GM19372 (cell line): Measurements from ENCODE around the gene HIVEP3.

Source experiments
- ATAC-seq: cut with Tn5 transposase; IDR thresholded peaks from one replicate; pipeline ENCODE4 v1.9.1; 2021; ENCODE audit warnings: mild to moderate bottlenecking, low read depth, moderate library complexity; ENCODE audit not compliant: unreplicated experiment

Gene HIVEP3

DNA sequence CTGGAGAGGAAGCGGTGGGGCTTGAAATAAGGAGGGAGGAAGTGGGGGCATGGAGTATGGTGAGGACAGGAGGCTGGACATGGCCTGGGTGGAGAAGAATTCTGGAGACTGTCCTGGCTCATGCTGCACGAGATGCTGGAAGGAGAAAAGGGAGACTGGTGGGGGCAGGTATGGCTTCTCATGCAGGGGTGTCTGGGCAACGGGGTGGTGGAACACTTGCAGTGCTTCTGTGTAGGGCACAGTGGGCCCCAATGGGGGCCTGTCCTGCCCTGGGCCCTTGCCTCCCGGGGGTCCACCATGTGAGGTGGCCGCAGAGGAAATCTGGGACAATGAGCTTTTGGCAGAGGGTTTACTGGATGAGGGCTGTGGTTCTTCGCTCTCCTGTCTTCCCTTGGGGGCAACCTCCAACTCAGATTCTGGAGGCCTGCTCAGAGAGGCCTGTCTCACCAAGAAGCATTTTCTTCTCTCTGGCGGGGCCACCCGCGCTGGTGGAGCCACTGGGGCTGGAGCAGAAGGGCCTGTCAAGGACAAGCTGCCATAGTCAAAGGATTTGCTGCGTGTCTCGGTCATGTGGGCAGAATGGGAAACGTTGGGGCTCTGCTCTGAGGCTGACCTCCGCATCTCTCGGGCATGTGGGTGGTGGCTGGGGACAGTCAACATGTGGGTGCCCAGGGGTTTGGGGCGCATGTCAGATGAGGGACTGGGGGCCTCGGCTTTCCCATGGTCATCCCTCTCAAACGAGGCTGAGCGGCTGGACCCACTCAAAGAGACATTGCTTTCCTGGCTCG is 337.3 kb downstream of the HIVEP3 start:
- ATAC-seq, result no peak

DNA sequence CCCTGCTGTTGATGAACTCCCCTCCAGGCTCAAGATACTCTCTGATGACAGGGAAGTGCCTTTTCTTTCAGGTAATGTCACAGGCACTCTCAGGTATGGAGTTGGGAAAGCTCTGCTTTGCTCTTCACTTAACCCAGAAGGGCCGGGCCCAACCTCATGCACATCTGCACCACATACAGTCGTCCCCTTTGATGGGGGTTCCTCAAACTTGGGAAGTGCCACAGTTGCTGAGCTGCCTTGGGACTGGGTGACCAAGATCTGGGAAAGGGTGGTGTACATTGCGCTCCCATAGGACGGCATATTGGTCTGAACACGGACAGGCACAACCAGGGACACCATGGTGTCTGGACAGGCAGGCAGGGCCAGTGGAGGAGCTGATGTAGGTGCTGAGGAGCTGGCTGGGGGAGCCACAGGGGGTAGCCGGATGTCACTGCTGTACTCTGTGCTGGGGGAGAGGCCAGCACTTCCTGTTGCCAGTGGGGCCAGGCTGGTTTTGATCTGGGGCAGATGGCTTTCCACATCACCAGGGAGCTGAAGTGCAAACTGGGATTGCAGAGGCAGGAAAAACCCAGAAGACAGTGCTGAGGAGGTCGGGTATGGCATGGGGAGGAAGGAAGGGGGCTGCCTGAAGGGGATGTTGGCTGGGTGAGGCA is 338.1 kb downstream of the HIVEP3 start:
- no peak for ATAC-seq

- no peak for ATAC-seq
Observed at GRCh38 chr1:41580021-41580420, 338.7 kb downstream of the HIVEP3 start.

DNA sequence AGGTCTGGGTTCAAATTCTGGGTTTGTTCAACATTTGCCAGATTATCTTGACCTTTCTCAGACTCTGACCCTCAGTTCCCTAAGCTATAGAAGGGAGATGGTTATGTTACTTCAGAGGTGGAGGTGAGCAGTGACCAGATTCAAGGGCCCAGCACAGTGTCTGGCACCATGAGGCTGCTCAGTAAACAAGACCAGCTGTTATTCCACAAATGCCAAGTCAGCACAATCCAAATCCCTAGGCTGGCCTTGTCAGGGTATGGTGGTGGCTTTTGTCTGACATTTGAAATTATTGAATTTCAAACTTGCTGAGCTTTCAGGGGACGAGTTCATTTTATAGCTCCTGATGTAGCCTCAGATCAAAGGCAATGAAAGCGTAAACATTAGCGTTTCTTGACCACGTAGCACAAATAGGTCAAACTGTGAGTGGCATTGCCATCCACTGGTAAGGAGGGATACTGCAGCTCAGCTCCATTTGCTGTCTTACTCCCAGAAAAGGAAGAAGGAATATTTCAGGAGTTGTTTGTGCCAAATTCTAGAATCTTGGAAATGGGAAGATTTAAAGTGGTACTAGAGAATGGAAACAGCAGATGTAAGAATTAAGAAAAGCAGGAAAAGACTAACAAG is 339.9 kb downstream of the HIVEP3 start:
- no peak for ATAC-seq

DNA sequence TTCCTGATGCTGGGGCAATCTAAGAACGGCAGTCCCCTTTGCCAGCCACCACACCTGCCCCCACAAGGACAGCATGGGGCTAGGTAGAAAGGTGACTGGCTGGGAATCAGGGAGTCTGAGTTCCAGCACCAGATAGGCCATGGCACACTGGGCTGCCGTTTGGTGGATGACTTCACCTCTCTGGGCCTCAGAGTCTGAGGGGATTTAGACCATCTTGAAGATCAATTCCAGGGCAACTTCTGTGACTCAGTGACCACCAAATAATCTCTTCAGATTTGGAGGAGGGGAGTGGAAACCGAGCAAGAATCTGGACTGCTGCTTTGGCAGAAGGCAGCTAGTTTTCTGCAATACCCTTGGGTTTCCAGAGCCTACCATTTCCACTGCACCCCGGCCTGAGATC is 342.1 kb downstream of the HIVEP3 start:
- no peak for ATAC-seq

- no peak for ATAC-seq
Observed at GRCh38 chr1:41576206-41576605, 342.5 kb downstream of the HIVEP3 start.

- ATAC-seq, result no peak
Observed at GRCh38 chr1:41574842-41575241, 343.9 kb downstream of the HIVEP3 start.

DNA sequence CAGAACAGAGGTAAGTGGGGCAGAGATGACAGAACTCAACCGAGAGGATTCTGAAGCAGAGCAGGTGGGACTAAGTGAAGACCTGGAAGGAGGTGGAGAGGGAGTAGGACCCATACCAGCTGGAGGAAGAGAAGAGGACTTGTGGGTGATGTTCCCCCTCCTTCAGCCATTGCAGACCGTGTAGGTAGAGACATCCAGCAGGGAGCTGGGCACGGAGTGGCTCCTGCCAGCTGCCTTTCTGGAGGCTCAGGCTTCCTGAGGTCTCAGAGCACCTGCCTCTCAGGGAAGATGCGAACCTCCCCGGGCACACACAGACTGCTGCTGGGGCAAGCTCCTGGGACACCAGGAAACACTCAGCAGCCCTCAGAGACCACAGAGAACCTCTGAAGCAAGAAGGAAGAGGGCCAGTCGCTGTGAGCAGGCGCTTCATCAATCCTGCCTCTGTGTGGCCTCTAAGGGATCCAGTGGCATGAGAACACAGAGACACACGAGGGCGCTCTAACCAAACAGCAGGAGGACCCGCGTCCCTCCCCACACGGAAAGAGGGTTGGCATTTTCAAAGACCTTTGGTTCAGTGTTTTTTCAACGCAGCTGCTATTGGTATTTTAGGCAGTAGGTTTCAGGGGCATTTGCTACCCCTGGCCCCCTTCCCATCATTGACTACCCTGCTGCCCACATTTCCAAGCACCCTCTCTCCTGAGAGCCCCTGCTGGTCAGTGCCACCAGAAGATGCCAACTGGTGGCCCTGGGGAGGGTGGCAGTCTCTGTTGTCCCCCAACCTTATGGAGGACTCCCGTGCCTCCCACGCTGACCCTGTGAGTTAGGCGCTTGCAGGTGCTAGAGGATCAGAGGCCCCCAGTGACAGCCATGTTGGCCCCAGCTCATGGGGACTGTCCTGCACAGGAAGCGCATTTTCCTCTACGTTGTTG is 344.7 kb downstream of the HIVEP3 start:
- ATAC-seq, result no peak

DNA sequence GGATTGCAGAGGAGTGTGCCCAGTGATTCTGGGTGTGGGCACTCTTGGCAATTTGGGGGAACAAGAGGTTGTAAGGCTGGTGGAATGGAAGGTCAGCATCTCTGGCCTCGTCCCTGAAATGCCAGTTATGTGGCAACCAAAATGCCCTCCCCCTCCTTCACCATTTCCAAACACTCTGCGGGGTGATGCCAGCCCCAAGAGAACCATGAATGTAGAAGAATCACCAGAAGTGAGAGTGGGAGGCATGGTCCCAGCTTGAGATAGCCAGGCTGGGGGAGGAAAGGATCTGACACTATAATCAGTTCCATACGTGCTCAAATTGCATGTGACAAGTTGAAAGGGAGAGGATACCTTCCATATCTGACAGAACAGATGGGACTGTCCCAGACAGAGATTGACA is 345.5 kb downstream of the HIVEP3 start:
- ATAC-seq, result no peak

- no peak for ATAC-seq
Observed at GRCh38 chr1:41572224-41572623, 346.5 kb downstream of the HIVEP3 start.

DNA sequence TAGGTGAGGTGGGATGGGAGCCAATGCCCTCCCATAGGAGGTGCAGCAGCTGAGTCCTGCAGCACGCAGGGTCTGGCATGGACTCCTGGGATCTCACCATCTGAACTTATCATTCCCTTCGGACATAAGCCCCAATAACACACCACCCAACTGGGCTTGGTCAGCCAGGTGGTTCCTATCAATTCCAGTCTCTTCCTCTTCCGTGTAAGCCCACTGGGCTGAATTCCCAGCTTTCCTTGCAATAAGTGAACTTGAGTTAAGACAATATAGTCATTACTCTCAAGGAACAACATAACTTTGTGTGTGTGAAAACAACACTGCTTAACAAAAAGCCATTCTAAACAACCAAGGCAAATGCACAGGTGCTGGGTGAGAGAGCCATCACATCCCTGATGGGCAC is 347.7 kb downstream of the HIVEP3 start:
- ATAC-seq, result no peak

GRCh38 chr1:41568204-41568603 is 350.5 kb downstream of the HIVEP3 start:
- ATAC-seq, result no peak

- no peak for ATAC-seq
Observed at GRCh38 chr1:41566969-41567368, 351.8 kb downstream of the HIVEP3 start.

GRCh38 chr1:41566274-41566885 is 352.3 kb downstream of the HIVEP3 start:
- no peak for ATAC-seq

DNA sequence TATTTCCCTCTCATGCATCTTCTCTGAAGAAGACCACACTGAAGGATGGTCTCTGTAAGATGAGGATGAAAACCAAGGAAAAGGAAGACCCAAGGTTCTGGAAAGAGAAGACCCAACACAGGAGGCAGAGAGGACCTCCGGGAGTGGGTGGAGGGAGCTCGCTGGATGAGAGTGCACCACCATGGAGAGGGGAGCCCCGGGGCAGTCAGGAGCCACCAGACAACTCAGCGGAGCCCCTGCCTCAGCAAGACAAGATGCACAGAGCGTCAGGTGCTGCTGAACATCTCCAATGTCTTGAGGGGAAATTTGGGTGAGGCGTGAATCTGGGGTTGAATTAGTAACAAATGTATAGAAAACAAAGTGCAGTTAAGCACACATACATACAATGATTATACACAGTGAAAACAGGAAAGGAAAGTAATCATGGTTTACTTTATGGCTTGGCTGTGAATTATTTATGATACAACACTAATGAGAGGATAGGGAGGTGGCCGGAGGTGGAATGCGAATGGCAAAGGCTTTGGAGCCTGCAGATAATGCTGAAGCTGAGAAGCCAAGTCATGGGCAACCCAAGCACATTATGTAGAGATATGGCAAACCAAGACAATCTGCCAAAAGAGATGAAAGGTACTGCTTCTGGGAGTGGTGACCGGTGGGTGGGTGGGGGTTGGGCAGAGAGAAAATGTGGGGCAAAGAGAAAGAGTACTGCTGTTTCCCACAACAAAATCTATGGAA is 353.8 kb downstream of the HIVEP3 start:
- ATAC-seq, result no peak

GRCh38 chr1:41562328-41562727 is 356.4 kb downstream of the HIVEP3 start:
- ATAC-seq, result no peak

- ATAC-seq, result no peak
Observed at GRCh38 chr1:41560931-41561330, 357.8 kb downstream of the HIVEP3 start.

GRCh38 chr1:41560496-41560895 is 358.2 kb downstream of the HIVEP3 start:
- ATAC-seq, result no peak

DNA sequence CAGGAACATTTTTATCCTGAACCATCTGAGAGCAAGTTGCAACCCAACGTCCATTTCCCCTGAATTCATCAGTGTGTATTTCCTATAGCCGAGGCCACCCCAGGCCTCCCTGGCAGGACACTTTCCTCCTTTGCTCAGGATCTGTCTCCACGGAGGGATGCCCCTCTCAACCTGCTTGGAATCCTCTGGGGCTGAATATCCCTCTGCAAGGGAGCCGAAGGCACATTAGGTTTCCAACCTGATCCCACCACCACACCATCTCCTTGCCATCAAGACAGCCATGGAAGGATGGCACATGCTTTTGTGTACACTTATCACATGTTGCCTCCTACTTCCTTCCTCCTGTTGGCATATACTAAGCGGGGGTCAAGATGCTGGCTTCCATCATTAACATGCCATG is 359.4 kb downstream of the HIVEP3 start:
- no peak for ATAC-seq

- ATAC-seq, result no peak
Observed at GRCh38 chr1:41558761-41559171, 360.0 kb downstream of the HIVEP3 start.
